CD4-positive, alpha-beta T cell treated with Interleukin-10 for 1 hour (primary cell): Measurements from ENCODE around the gene DPEP1.
"Not testable (repeated sequence)": the region's sequence is repeated elsewhere in the genome, so short reads cannot be mapped to it uniquely, and the experiment has no call there.

ENCODE experiments used
- DNase-seq: peaks from one replicate; pipeline ENCODE4 v3.0.0-alpha.2; 2020

Gene DPEP1

DNA sequence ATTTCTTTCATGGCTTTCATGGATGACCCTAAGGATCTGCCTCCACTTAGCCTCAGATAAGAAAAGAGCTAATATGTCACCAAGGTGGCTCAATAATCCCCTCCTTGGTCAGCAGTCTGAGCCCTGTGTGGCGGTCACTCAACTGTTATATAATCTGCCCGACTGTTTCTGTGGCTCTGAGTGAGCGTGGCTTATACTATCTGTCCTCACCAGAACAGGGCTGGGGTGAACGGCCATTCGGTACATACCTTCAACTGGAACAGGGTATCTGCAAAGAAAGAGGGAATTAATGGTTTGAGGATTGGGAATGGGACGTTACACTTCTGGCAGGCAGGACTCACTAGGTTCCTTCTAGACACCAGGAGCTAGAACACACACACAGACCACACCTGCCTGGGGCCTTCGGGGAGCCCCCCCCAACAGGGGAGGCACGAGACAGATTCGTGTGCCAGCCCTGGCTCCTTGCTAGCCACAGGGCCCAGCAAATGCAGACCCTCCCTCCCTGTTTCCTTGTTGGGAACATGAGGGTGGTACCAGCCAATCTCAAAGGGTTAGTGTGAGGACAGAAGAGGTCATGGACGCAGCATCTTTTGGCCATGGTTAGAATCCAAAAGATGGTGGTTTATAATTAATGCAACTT lies 40.3 kb downstream of the DPEP1 start:
- no peak for DNase-seq

GRCh38 chr16:89655062-89655643 lies 41.7 kb downstream of the DPEP1 start:
- DNase-seq: no peak

GRCh38 chr16:89656435-89657121 lies 43.1 kb downstream of the DPEP1 start:
- DNase-seq: no peak

- peak; percentile 93 for DNase-seq
Measured at GRCh38 chr16:89657442-89658220, 44.2 kb downstream of the DPEP1 start, which contains the start of the genes CHMP1A and SPATA33. Gene CHMP1A (minus strand): TSS chr16:89657708. CDS start chr16:89657588, 120 bp downstream. Gene SPATA33 (plus strand): TSS chr16:89657836. CDS start chr16:89657912, 76 bp downstream.

- DNase-seq: no peak
Measured at GRCh38 chr16:89658221-89658879, 44.9 kb downstream of the DPEP1 start.

DNA sequence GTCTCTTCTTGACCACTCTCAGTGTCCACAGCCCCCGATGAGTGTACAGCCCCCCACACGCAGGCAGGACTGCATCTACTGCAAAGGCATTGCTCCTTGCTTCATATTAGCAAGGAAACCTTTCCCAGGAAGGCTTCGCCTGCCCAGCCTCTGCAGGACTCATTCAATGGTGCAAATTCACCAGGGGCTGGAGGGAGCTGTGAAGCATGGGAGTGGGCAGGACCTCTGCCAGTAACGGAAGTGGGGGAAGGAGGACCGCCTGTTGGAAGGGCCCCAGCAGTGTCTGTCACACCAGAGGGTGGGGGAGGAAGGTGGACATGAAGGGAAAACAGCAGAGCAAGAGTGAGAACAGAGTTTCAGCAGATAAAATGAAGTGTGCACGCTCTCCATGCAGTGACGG lies 46.7 kb downstream of the DPEP1 start:
- DNase-seq: no peak

- no peak for DNase-seq
Measured at GRCh38 chr16:89661215-89661614, 47.8 kb downstream of the DPEP1 start.

GRCh38 chr16:89664238-89664637 lies 50.8 kb downstream of the DPEP1 start:
- DNase-seq: not testable (repeated sequence)

- not testable (repeated sequence) for DNase-seq
Measured at GRCh38 chr16:89667000-89667399, 53.6 kb downstream of the DPEP1 start.

DNA sequence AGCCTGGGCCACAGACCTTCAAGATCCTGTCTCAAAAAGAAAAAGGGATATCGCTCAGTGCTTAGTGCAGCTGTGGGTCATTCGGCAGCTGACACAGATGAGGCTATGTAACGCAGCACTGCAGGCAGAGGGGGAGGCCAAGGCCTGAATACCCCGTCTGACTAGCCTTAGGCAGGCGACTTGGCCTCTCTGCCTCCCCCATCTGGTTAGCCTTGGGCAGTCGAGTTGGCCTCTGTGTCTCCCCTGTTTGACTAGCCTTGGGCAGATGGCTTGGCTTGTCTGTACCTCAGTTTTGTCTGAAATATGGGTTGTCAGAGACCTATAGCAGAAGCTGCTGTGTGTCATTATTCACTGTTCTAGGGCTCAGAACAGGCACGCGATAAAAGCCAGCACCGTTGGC lies 54.2 kb downstream of the DPEP1 start:
- no peak for DNase-seq

DNA sequence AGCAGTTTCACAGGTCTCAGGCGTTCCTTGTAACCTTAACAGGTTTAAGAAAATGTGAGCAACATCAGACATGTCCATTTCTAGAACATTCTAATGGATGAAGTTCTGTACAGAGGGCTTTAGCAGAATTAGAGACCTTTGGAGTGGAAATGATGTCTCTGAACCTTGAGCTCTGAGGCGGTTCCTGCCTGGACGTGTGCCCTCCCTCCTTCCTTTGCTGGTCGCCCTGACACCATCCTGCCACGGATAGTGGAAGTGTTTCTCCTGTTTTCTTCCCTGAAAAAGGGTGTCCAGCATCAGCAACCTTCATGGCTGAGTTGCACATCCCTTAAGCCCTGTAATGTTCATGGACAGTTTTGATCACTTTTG lies 55.3 kb downstream of the DPEP1 start:
- DNase-seq: no peak

DNA sequence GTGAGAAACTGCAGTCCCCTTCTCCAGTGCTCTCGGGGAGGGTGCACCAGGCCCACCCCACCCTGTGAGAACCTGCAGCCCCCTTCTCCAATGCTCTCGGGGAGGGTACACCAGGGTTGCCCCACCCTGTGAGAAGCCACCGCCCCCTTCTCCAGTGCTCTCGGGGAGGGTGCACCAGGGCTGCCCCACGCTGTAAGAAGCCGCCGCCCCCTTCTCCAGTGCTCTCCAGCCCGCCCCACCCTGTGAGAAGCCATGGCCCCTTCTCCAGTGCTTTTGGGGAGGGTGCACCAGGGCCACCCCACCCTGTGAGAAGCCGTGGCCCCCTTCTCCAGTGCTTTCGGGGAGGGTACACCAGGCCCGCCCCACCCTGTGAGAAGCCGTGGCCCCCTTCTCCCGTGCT lies 56.3 kb downstream of the DPEP1 start:
- no peak for DNase-seq

DNA sequence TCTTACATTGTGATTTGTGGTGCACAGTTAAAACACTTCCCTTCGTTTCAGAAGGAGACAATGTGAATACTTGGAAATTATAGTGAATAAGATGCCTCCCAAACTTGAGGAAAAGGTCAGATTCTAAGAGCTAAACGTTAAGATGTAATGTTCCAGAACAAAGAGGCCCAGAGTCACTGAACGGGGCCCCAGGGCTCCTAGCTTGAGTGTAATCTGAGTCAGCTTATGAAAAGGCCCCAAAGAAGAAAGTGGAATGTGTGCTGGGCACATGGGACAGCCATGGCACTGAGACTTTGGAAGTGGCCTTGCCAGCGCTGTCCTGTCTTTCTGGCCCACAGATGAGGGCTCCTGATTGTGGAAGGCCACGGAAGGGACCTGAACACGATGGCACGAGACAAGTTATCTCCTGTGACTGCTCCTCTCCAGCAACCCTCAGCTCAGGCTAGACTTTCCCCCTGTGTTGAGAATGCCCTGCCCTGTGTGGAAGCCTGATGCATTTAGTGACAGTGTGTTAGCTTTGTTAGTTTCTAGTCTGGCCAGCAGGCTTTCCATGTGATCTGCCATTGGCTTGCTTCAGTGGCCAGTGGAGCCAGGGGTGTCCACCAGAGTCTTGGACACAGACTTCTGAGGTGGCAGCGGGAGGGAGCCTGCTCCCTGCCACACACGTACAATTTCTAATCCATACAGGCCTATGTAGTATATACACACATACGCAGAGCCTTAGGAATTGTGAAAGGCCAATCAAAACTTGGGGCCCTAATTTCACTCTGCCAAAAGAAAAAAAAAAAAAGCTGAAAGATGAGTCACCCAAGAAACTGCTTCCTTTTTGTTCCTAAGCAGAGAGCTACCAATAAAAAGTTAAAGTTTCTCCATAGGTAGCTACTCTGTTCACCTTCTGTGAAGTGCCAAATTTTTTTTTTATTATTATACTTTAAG lies 57.3 kb downstream of the DPEP1 start:
- no peak for DNase-seq

GRCh38 chr16:89671565-89671964 lies 58.1 kb downstream of the DPEP1 start:
- DNase-seq: not testable (repeated sequence)

DNA sequence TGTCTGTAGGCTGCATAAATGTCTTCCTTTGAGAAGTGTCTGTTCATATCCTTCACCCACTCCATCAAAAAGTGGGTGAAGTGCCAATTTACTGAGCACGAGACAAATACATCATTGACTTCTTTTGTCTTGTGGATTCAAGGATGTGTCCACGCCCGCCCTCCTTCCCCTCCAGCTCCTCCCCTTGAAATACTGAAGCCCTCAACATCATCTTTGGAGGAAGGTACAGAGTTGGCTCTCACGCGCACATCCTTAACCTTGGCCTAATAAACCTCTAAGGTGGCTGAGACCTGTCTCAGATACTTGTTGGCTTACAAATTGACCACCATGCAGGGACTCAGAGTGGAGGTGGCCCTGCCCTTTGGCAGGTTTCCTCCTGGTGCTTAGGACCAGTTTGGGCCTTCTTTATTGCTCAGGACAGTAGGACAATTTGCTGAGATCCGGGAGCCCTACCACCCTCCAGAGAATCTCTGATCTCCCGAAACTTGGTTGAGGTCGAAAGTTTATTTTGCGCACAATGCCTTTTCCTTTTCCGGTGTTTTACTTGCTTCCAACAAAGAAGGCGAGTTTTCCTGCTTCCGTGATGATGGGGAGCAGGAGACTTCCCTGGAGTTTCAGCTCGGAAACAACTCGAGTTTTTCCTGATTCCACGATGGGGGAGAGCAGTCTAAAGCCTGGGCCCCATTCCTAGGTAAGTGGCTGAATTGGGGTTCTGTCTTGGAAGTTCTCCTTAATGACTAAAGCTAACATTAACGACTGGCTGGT lies 58.9 kb downstream of the DPEP1 start:
- no peak for DNase-seq

DNA sequence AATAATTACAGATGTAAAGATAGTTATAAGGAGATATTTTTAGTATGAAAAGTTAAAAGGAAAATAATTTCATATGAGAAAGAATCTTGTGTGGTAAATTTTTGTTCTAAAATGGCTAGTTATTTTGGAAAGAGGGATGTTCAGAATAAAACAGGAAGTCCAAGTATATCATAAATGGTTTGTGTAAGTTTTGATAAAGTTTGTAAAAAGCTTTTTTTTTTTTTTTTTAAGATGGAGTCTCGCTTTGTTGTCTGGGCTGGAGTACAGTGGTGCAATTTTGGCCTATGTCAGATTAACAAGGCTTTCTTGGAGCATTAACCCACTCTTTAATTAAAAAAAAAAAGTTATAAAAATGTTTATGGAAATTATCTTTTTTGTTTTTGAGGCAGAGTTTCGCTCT lies 64.8 kb downstream of the DPEP1 start:
- no peak for DNase-seq

DNA sequence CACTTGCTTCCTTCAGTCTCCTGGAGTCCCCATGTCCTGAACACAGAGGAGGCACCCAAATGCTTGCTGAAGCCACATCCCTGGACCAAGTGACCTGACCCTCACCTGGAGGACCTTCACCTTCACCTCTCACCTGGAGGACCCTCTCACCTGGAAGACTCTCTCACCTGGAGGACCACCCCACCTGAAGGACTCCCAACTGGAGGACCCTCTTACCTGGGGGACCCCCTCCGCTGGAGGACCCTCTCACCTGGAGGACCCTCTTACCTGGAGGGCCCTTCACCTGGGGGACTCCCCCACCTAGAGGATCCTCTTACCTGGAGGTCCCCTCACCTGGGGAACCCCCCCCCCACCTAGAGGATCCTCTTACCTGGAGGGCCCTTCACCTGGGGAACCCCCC lies 72.5 kb downstream of the DPEP1 start:
- DNase-seq: no peak

DNA sequence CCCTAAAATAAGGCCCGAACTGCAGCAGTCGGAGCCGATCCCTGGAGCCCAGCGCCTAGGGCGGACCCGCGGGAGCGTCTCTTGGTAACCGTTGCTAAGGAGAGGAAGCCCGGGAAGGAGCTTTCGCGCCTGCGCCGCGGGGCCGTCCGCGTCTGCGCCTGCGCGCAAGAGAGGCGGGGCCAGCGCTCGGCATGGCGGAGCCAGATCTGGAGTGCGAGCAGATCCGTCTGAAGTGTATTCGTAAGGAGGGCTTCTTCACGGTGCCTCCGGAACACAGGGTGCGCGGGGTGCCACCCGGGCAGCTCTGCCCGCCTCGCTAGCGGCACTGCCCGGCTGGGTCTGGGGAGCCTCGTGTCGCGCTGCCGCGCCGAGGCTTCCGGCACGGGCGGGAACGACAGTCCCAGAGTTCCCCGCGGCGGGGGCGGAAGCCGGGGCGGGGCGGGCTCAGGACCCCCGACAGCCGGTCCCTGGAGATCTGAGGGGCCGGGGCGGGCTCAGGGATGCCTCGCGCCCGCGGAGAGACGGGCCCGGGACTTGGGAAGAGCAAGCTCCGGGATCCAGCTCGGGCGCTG lies 73.2 kb downstream of the DPEP1 start, which contains the start of gene CDK10:
TSS of gene CDK10 (plus strand) at position 170 of the 572 bp plus-strand sequence. CDS start at position 192, 22 bp downstream.
- peak; percentile 91 for DNase-seq

DNA sequence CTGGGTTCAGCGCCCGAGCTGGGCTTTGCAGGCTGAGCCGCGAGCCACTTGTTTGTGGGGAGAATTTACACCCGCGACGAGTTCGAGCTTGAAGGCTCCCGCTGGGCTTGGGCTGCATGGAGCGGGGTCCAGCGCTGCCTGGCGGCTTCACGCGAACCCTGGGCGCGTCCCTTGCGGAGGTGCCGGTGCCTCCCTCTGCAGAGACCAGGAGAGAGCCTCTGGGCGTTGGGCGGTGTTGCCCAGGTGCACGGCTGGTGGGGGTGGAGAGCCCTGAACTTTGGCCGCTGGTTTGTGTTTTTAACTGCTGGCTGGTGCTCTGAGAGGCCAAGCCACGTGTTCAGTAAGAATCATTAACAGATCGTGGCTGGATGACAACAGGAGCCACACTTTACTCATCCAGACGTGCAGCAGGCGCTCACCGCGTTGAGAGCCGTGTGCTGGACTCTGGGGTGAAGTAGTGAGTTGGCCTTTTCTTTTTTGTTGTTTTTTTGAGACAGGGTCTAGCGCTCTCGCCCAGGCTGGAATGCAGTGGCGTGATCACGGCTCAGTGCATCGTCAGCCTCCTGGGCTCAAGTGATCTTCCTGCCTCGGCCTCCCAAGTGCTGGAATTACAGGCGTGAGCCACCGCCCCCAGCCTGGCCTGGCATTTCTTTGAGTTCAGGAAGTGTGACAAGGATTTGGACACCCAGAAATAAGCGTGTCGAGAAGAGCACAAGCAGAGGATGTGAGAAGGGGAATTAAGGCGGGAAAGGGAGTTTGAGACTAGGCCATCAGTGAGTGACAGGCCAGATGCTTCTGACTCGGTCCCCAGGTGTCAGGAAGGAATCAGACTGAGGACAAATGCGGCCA lies 73.9 kb downstream of the DPEP1 start:
- no peak for DNase-seq
